Head of caudate nucleus (tissue), 42 donors: Measurements from ENCODE around the gene GALNT17.
"Not testable (repeated sequence)": the region's sequence is repeated elsewhere in the genome, so short reads cannot be mapped to it uniquely, and the experiment has no call there.

Source experiments
- DNase-seq, 42 donors: peaks; one replicate each; pipeline versions ENCODE4 v3.0.0 to v3.0.0-alpha.2; 2020 to 2021; ENCODE audit warnings: mixed read lengths in 7 of 42
- intact Hi-C: fragments of 100-400 bp; cut with DNase I; formaldehyde crosslinking; loops from one replicate; pipeline ENCODE4 v1.15.0; 2022

GALNT17 gene

DNA sequence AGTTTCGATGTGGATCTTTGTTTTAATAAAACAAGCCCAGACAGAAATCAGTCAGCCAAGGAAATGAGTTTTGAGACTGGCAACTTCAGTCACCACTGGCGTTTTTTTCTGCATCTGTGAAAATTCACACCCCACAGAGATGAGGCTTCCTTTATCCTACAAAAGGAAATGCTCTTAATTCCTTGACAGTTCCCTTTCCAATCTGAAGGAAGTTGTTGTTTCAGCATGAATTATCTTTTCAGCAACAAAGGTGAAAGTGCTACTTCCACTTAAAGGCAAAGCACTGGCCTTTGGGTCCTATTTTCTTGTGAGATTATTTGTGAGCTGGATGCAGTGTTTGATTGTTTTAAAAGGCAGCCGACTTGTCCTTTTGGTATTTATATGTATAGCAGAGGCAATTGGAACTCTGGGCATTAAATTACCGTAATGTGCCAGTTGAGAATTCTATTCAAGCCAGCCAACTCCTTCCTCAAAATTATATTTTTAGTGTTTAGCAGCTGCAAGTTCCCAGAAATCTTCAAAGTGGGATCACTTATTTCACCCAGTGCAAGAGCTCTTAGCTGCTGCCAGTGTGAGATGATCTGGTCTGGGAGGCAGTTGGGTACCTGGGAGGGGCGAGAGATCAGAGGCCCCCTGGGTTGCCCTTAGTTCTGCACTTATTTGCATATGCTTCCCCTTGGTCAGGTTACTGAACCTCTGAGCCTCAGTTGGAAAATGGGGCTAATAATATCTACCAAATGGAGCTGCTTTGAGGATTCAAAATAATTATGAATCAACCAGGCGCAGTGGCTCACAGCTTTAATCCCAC is 427.1 kb downstream of the GALNT17 start:
- intact Hi-C loops: no loop called here

DNA sequence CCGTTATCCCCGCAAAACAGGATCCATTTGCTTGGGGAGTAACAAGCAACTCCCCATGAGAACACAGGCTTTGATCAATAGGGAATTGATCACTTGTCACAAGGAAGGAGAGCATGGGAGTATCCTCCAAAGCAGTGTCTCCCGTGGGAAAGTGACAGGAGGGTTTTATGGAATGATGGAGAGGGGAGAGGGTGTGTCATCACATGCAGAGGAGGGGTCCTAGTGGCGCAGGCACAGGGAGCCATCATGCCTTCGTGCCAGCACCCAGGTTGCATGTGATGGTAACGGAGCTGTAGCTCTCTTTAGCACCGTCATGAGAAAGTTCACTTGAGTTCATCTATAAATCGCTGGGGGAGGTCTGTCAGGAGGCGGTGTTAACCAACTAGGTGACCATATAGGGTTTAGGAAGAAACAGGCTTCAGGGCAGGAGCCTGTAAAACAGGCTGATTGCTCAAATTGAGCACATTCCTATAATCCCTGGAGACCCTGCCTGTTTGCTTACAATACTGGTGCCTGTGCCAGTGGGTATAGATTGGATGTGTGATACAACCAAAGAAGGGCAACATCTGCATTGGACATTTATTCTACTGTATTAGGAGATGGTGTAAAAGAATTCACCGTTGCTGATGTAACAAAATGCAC is 428.5 kb downstream of the GALNT17 start:
- intact Hi-C loops: no loop called here
- no peak for DNase-seq

More for the DNA sequence above, 427.1 kb downstream of the GALNT17 start:
- no peak for DNase-seq

DNA sequence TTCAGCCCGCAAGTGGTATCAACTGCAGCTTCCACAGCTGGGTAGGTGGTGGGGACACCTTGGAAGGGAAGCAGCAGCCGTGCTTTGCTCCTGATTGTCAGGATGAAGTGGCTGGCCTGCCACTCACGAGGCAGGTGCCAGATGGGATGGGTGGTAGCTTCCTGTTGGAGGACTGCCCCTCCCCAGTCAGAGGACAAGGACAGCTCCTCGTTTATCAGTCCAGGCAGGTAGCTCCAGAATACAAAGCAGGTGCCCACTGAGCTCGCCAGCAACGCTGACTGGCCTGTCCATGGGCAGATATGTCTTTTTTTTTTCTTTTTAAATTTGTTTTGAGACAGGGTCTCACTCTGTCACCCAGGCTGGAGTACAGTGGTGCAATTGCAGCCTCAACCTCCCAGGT is 431.3 kb downstream of the GALNT17 start:
- DNase-seq: no peak
- intact Hi-C loops: no loop called here

DNA sequence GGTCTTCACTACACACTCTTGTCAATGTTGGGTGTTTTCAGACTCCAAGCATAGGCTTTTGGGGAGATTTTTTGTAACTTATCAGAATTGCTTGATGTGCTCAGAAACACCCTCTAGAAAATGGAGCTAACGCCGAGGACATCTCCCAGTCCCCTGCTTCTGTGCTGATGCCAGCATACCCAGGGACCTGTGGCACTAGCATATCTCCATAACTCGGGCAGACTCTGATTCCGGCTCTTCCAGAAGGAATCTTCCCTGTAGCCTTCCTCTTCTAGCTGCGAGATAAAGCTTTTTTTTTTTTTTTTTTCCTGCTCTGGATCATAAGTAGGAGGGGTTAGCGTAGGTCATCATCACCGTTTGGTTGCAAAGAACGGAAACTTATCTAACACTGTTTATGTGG is 434.4 kb downstream of the GALNT17 start:
- no peak for DNase-seq
- intact Hi-C loops: no loop called here

DNA sequence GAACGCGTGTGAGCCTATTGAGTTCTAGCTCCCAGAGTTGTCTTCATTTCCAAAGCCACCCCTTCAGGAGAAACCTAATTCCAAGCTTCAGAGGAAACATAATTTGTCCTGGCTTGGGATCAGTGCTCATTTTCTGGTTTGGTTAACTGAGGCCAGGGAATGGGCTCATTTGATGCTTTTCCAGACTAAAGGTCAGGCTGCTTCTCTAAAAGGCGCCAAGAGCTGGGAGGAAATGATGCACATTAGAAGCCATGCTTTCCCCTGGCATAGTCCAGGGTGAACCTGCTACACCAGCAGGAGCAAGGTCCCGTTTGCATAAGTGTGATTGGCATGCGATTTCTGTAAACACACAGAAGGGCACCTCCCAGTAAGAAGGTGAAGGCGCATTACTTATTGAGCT is 435.0 kb downstream of the GALNT17 start:
- intact Hi-C loops: no loop called here
- DNase-seq: no peak

DNA sequence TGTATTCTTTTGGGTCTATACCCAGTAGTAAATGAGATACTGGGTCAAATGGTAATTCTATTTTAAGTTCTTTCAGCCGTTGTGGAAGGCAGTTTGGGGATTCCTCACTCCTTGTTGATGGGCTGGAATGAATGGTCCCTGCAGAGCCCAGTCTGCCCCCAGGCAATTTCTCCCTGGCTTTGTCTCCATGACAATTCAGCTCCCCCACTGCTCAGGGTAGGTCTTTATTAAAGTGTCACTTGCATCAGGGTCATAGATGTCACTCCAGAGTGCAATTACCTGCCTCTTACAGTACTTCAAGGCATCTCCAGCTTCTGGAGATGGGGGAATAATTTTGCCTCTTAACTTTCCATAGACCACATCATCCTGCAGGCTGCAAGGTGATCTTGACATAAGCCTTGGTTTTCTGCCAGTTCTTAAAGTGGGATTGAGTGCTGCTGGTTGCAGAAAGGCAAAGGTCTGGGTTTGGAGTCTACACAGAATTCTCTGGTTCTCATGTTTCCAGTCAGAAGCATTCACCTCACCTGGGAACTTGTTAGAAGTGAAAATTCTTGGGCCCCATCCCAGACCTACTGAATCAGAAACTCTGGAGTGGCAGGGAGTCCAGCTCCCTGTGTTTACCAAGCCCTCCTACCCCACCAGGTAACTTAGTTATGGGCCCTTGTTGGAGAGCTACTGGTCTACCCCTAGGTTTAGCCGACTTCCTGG is 442.4 kb downstream of the GALNT17 start:
- DNase-seq: no peak
- intact Hi-C loops: no loop called here

DNA sequence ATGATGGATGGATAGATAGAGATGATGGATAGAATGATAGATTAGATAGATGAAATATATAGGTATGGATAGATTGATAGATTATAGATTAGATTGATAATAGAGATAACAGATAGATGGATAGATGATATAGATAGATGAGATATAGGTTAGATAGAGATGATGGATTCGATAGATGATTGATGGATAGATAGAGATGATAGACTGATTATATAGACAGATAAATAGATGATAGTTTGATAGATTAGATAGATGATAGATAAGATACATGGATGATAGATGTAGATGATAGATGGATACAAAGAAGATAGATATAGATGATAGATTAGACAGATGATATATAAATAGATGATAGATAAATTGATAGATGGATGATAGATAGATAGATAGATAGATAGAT is 448.1 kb downstream of the GALNT17 start:
- intact Hi-C loops: no loop called here
- DNase-seq: no peak

DNA sequence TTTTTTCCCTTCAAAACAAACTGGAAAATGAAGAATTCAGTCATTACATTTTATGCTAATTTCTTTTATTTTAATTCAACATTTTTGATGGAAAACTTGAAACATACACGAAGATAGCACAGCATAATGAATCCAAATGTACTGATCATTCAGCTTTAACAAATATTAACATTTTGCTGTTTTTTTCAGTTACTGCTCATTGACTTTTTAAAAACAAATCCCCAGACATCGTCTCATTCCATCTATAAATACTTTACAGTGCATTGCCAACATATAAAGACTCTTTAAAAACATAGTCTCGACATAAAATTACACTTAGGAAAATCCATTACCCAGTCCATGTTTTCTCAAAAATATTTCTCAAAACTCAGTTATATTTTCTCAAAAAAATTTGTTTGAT is 452.3 kb downstream of the GALNT17 start:
- DNase-seq: no peak
- intact Hi-C loops: no loop called here

DNA sequence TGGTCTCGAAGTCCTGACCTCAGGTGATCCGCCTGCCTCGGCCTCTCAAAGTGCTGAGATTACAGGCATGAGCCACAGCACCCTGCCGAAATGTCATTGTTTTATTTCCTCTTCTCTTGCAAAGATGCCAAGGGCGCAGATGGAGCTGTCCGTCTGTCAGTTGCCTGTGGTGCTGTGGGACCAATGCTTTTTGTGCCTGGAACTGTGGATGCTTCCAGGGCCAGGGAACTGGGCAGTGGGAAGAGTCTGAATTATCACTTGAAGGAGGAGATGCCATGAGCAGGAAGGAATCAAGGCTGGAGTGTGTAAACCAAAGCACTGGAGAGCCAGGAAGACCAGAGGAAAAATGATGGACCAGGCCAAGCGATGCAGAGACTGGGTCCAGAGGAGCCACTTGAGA is 459.9 kb downstream of the GALNT17 start:
- DNase-seq: no peak
- intact Hi-C loops: no loop called here

DNA sequence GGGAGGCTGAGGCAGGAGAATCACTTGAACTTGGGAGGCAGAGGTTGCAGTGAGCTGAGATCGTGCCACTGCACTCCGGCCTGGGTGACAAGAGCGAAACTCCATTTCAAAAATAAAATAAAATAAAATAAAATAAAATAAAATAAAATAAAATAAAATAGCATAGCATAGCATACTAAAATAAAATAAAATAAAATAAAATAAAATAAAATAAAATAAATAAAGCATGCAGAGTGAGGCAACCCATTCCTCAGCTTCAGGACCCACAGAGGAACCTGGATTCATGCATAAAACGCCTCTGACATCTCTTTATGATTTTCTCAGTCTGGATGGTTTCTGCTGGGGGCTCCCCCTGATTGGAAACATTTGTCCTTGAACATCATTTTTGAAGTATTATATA is 460.4 kb downstream of the GALNT17 start:
- DNase-seq, intact Hi-C loops: not testable (repeated sequence)

DNA sequence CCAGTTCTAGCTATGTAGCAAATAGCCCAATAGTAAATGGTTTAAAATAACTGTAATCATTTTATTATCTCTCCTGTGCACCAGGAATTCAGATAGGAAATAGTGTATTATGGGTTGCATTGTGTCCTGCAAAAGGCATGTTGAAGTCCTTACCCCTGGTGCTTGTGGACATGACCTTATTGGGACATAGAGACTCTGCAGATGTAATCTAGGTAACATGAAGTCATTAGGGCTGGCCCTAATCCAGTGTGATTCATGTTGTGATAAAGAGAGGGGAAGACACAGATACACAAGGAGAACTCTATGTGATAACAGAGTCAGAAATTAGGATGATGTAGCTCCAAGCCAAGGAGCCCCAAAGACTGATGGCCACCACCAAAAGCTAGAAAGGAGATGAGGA is 462.8 kb downstream of the GALNT17 start:
- peak in 1 of 42 donors; percentile 10 for DNase-seq
- intact Hi-C loops: no loop called here

DNA sequence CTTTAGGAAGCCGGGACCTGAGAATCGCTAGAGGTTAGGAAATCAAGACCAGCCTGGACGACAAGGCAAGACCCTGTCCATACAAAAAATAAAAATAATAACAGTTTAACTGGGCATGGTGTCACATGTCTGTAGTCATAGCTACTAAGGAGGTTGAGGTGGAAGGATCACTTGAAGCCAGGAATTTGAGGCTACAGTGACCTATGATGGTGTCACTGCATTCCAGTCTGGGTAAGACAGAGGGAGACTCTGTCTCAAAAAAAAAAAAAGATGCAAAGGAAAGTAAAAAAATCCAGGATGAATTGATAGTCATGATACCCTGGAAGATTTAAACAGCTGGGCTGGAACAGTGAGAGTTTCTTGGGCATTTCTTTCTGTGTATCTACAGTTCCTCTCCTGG is 463.2 kb downstream of the GALNT17 start:
- peak in 1 of 42 donors; percentile 7 for DNase-seq
- intact Hi-C loops: no loop called here

DNA sequence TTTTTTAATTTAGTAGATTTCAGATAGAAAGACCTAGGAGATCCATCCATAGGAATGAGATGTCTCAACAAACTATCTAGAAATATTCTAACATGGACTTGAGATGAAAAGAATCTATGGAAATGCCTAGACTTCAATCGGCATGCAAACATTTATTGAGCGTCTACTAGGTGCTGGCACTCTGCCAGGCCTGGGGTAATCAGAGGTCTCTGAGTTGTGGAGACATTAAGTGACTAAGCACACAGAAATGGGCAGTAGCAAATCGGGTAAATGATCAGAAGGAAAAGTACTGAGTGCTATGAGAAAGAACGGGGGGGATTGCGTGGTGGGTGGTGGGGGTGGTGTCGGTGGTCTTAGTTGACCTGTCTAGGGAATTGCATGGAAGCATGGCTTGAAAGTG is 466.6 kb downstream of the GALNT17 start:
- no peak for DNase-seq
- intact Hi-C loops: no loop called here

DNA sequence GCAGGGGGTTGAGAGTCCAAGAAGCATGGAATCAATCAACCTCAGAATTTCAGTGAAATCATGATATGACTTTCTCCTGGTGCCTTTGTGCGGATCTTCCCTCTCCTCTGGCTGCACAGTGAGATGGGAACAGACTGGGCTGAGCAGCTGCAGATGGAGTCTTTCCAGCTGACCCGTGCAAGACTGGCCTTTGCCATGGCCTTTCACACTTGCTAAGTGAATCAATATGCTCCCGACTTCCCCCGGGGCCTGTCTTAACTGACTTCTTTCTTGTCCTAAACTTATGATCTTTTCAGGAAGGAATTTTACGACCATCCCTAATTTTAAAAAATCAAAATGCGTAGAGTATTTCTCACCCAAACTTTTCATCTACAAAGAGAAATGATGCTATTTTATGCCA is 469.9 kb downstream of the GALNT17 start:
- no peak for DNase-seq
- intact Hi-C loops: no loop called here

DNA sequence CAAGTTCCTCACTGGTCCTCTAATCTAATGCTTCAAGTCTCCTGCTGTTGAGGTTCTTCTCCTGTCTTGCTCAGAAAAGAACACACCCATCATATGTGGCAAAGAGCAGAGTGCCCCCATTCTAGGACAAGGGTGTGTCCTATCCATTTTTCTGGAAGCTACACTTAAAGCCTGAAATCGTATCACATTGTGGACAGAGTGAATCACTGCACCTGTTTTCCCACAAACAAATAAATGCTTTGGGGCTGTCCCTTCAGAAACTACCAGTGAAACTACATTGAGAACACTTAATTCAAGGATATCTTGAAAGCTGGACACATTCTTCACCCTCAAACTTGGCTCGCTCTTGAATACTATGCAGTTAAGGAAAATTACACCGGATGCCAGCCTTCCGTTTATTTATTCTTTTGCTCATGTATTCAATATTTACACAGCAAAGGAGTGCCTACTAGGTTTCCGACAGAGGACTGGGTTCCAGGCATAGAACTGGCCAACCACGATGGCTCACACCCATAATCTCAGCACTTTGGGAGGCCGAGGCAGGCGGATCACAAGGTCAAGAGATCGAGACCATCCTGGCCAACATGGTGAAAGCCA is 473.0 kb downstream of the GALNT17 start:
- intact Hi-C loops: no loop called here

DNA sequence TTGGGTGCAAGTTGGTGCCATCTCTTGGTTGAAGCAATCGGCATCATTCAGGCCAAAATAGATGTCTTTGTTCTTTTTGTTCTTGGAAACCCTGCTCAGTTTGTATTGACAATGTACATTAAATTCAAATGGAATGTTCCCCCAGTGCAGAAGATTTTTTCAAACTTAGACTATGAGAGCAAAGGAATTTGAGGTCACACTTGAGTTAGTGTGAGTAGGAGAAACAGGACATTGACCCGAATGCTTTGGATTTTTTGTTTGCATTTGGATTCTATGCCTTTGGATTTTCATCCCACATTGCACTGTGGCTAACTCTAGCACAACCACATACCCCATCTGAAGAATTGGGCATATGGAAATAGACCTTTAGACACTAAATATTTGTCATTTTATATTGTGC is 480.0 kb downstream of the GALNT17 start:
- DNase-seq: no peak
- intact Hi-C loops: no loop called here

More for the DNA sequence above, 473.0 kb downstream of the GALNT17 start:
- no peak for DNase-seq

DNA sequence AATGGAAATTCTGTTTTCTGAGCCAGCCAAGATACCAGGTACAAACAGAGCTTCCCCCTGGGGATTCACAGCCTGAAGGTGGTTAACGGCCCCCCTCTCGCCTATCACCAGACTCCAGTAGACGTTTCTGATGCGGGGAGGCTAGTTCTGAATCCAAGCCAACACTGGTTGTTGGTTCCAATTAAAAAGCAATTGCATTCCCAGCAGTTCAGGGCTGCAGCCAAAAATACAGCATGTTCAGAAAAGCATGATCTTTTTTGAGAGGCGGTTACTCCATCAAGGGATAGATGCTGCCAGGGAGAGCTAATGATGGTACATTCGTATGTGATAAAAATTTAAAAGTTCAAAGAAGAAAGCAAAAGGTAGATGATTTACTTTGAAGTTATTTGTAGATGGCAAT is 481.0 kb downstream of the GALNT17 start:
- intact Hi-C loops: no loop called here
- DNase-seq: peak in 1 of 42 donors; percentile 6

DNA sequence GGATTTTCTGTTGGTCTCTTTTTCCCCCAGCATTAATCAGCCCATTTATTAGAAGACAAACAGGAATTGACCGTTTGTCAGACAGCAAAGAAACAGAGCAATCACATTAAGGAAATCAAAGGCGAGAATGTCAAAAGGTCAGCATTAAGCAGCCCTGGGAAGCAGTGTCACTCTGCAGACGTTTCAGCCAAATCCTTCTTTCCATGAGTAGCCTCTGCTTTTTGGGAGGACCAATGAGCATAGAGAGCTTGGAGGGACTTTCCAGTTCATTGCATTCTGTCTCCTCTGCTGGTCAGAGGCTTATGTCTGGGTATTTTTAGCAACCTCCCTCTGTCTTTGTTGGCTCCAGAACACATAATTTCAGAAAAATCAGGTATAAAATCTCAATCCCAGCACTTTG is 481.4 kb downstream of the GALNT17 start:
- intact Hi-C loops: no loop called here
- DNase-seq: no peak

DNA sequence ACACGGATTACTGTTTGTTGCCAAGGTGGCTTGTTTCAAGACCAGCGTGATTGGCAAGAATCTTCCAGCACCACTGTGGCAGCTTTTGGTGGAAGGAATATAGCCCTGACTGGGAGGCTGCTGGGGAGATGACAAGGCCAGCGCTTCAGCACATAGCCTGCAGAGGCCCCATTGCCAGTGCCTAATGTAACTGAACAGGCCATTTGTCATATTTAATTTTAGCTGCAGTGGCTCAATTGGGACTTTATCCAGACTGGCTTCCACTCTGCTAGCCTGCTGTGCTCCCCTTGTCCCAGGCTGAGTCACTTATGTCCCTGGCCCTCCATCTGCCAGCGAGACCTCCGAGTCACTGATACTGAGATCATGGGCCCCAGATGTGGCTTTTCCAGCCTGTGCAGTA is 483.1 kb downstream of the GALNT17 start:
- intact Hi-C loops: no loop called here
- peak in 3 of 42 donors; percentile 6 to 16 (median 14) for DNase-seq

DNA sequence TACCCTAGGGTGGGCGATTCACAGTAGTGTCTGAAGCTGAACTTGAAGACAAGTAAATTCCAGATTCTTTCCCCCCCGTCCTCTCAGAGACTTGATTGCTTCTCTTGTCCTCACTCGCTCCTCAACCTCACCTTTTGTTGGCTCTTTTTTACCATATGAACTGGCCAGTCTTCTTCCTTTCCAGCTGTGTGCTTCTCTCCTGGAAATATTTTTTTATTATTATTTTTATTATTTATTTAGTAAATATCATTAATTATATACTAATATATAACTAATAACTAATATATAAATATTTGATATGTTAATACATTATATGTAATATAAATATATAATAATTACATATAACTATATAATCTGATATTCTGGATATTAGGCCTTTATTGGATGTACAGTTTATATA is 484.3 kb downstream of the GALNT17 start:
- DNase-seq: no peak
- intact Hi-C loops: no loop called here
